Left lung (tissue), 10 donors: Measurements from ENCODE around the gene SLC25A25. TPM values are rescaled to one million over a fixed set of nuclear protein-coding genes. Genes with fewer than 3 reads are reported as not detected.
A peak's percentile ranks its signal among the peaks of the same experiment; 100 is the strongest.

ENCODE experiments used
- ATAC-seq: fragments of 200-7000 bp; cut with Tn5 transposase; one replicate; pipeline ENCODE4 v1.9.1; 2020; ENCODE audit warnings: moderate library complexity
- DNase-seq, 4 donors: peaks; one replicate each; pipeline ENCODE4 v3.0.0-alpha.2; 2013 to 2020
- H3K27ac ChIP-seq, 2 donors: fragments of 200-600 bp; sonication (generic) in 1 of 2; one replicate each; pipeline versions ENCODE4 v1.5.0 to v1.8.0; 2020 to 2021
- H3K27me3 ChIP-seq, 2 donors: fragments of 200-600 bp; sonication (generic) in 1 of 2; one replicate each; pipeline versions ENCODE4 v1.5.0 to v1.8.0; 2020 to 2021
- H3K36me3 ChIP-seq, 2 donors: fragments of 200-600 bp; sonication (generic) in 1 of 2; one replicate each; pipeline versions ENCODE4 v1.5.0 to v1.8.0; 2020 to 2021
- H3K4me1 ChIP-seq, 2 donors: fragments of 200-600 bp; one replicate each; pipeline ENCODE4 v1.8.0; 2021
- H3K4me3 ChIP-seq, 2 donors: fragments of 200-600 bp; sonication (generic) in 1 of 2; one replicate each; pipeline versions ENCODE4 v1.5.0 to v1.8.0; 2020 to 2021; ENCODE audit warnings: mild to moderate bottlenecking in 1 of 2
- H3K9me3 ChIP-seq, 2 donors: fragments of 200-600 bp; sonication (generic) in 1 of 2; one replicate each; pipeline versions ENCODE4 v1.5.0 to v1.8.0; 2020 to 2021
- CTCF ChIP-seq, 2 donors: fragments of 200-600 bp; sonication (generic) in 1 of 2; IDR thresholded peaks; one replicate each; pipeline versions ENCODE4 v1.5.0 to v1.8.0; 2021; ENCODE audit warnings: antibody characterized with exemption in 2 of 2
- intact Hi-C, 2 donors: fragments of 100-400 bp; cut with DNase I; formaldehyde crosslinking; loops; one replicate each; pipeline versions ENCODE4 v1.11.2 to v1.14.2; 2022
- polyA plus RNA-seq, 6 donors: library from polyadenylated mRNA; unstranded; fragments of 120-200 nt; gene quantifications; one replicate each; pipeline ENCODE4 v1.2.1, GENCODE V29; 2013; ENCODE audit not compliant: insufficient read length in 6 of 6
- total RNA-seq, 2 donors: library from RNA; stranded (reverse); fragmentation: NEBNext Ultra II Directional; extraction: Animal tissue kit (Norgen Biotek cat#: 25700); gene quantifications; one replicate each; pipeline ENCODE4 v1.2.1, GENCODE V29; 2021
- donor health status: DM: no; HTN: yes; CAD: no.
- donor health status: DM: no; HTN: no; CAD: no.

The SLC25A25 gene
- total and polyA plus RNA-seq, 8 donors: 9.8 to 21.0 (median 15.4) TPM

- H3K27me3 ChIP-seq: no peaks in the 10 kb centered on the region
- no peaks in the 10 kb centered on the region for H3K9me3 ChIP-seq
- no peak overlapping the region for H3K27ac ChIP-seq
- H3K36me3 ChIP-seq: no peaks in the 10 kb centered on the region
- H3K4me3 ChIP-seq: no peak overlapping the region
- peaks cover 7 to 55% of the 10 kb centered on the region in 2 donors for H3K4me1 ChIP-seq
- intact Hi-C loops: no loop called here
- ATAC-seq (no peak), DNase-seq (no peak)
- no peak for TF ChIP-seq CTCF (IDR thresholded peaks at IDR 0.05)
Observed at GRCh38 chr9:128084746-128085145, 16.7 kb downstream of the SLC25A25 start.

GRCh38 chr9:128085943-128086342, 17.9 kb downstream of the SLC25A25 start:
- no peak overlapping the region for H3K27ac ChIP-seq

DNA sequence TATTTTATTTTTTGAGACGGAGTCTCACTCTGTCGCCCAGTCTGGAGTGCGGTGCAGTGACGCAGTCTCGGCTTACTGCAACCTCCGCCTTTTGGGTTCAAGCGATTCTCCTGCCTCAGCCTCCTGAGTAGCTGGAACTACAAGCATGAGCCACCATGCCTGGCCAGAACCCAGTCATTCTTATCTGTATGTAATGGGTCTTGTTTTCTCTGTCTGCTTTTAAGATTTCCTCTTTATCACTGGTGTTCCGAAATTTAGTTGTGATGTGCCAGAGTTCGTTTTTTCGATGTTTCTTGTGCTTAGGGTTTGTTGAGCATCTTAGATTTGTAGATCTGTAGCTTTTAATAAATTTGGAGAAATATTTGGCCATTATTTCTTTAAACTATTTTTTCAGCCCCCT, 19.2 kb downstream of the SLC25A25 start:
- intact Hi-C loops: no loop called here
- Histone ChIP-seq H3K27ac (no peak overlapping the region), H3K27me3 (no peaks in the 10 kb centered on the region), H3K4me1 (peaks cover 9 to 48% of the 10 kb centered on the region in 2 donors), H3K4me3 (no peak overlapping the region), H3K9me3 (no peaks in the 10 kb centered on the region), H3K36me3 (no peaks in the 10 kb centered on the region)
- DNase-seq (no peak), ATAC-seq (no peak)
- no peak for TF ChIP-seq CTCF (IDR thresholded peaks at IDR 0.05)

More at GRCh38 chr9:128085943-128086342, 17.9 kb downstream of the SLC25A25 start:
- no peak overlapping the region for H3K4me3 ChIP-seq
- no peaks in the 10 kb centered on the region for H3K9me3 ChIP-seq
- intact Hi-C loops: no loop called here
- no peaks in the 10 kb centered on the region for H3K36me3 ChIP-seq
- no peak for ATAC-seq
- H3K27me3 ChIP-seq: no peaks in the 10 kb centered on the region
- DNase-seq: no peak
- H3K4me1 ChIP-seq: peaks cover 4 to 48% of the 10 kb centered on the region in 2 donors
- TF ChIP-seq CTCF (IDR thresholded peaks at IDR 0.05): no peak

- TF ChIP-seq CTCF (IDR thresholded peaks at IDR 0.05): no peak
- no peaks in the 10 kb centered on the region for H3K9me3 ChIP-seq
- intact Hi-C loops: no loop called here
- H3K27me3 ChIP-seq: no peaks in the 10 kb centered on the region
- DNase-seq (no peak), ATAC-seq (no peak)
- peaks cover 18 to 51% of the 10 kb centered on the region in 2 donors for H3K4me1 ChIP-seq
- no peaks in the 10 kb centered on the region for H3K36me3 ChIP-seq
- no peak overlapping the region for H3K4me3 ChIP-seq
- peak overlapping the region in 1 of 2 donors; percentile 30 for H3K27ac ChIP-seq
Observed at GRCh38 chr9:128088253-128088945, 20.4 kb downstream of the SLC25A25 start.

GRCh38 chr9:128089299-128089698, 21.3 kb downstream of the SLC25A25 start:
- Histone ChIP-seq H3K9me3 (no peaks in the 10 kb centered on the region), H3K27me3 (no peaks in the 10 kb centered on the region), H3K4me3 (no peak overlapping the region), H3K36me3 (no peaks in the 10 kb centered on the region), H3K27ac (no peak overlapping the region), H3K4me1 (peaks cover 25 to 55% of the 10 kb centered on the region in 2 donors)
- intact Hi-C loops: no loop called here
- no peak for DNase-seq
- ATAC-seq: no peak
- TF ChIP-seq CTCF (IDR thresholded peaks at IDR 0.05): no peak
